KMS-11 (cell line): ENCODE measurements around the gene AGAP1.

ENCODE experiments used
- H2AFZ ChIP-seq: fragments of 200-600 bp; sonication (generic); 2 replicates; pipeline ENCODE4 v1.6.1; 2016; ENCODE audit warnings: antibody characterized with exemption, mixed run types, low read depth
- H3K27ac ChIP-seq: fragments of 200-600 bp; sonication (generic); 2 replicates; pipeline ENCODE4 v1.6.1; 2016; ENCODE audit warnings: mild to moderate bottlenecking, mixed run types
- H3K27me3 ChIP-seq: fragments of 200-600 bp; sonication (generic); 2 replicates; pipeline ENCODE4 v1.6.1; 2017; ENCODE audit warnings: mild to moderate bottlenecking, low read depth, mixed run types, moderate library complexity; ENCODE audit not compliant: insufficient read depth
- H3K36me3 ChIP-seq: fragments of 200-600 bp; sonication (generic); 2 replicates; pipeline ENCODE4 v1.6.1; 2017; ENCODE audit warnings: mild to moderate bottlenecking, mixed run types; ENCODE audit not compliant: insufficient read depth
- H3K4me1 ChIP-seq: fragments of 200-600 bp; sonication (generic); 2 replicates; pipeline ENCODE4 v1.6.1; 2016; ENCODE audit warnings: mild to moderate bottlenecking, low read depth, mixed run types; ENCODE audit not compliant: poor library complexity, severe bottlenecking
- H3K4me2 ChIP-seq: fragments of 200-600 bp; sonication (generic); 2 replicates; pipeline ENCODE4 v1.7.0; 2016; ENCODE audit warnings: mild to moderate bottlenecking, mixed run types
- H3K4me3 ChIP-seq: fragments of 200-600 bp; sonication (generic); IDR thresholded peaks from 2 replicates; pipeline ENCODE4 v1.6.1; 2017; ENCODE audit warnings: low read depth, low read length, mixed read lengths; ENCODE audit not compliant: insufficient read depth
- H3K79me2 ChIP-seq: fragments of 200-600 bp; sonication (generic); 2 replicates; pipeline ENCODE4 v1.6.1; 2016; ENCODE audit warnings: low read depth, mixed run types; ENCODE audit not compliant: insufficient read depth
- H3K9ac ChIP-seq: fragments of 200-600 bp; sonication (generic); 2 replicates; pipeline ENCODE4 v1.6.1; 2016; ENCODE audit warnings: mild to moderate bottlenecking, mixed run types
- H4K20me1 ChIP-seq: fragments of 200-600 bp; sonication (generic); 2 replicates; pipeline ENCODE4 v1.6.1; 2016; ENCODE audit warnings: mild to moderate bottlenecking, mixed run types; ENCODE audit not compliant: insufficient read depth
- CTCF ChIP-seq: fragments of 200-600 bp; sonication (generic); conservative IDR thresholded peaks from 2 replicates; pipeline ENCODE4 v1.6.1; 2017; ENCODE audit warnings: low read depth, mild to moderate bottlenecking, antibody characterized with exemption, low read length, moderate library complexity, mixed read lengths

Gene AGAP1

DNA sequence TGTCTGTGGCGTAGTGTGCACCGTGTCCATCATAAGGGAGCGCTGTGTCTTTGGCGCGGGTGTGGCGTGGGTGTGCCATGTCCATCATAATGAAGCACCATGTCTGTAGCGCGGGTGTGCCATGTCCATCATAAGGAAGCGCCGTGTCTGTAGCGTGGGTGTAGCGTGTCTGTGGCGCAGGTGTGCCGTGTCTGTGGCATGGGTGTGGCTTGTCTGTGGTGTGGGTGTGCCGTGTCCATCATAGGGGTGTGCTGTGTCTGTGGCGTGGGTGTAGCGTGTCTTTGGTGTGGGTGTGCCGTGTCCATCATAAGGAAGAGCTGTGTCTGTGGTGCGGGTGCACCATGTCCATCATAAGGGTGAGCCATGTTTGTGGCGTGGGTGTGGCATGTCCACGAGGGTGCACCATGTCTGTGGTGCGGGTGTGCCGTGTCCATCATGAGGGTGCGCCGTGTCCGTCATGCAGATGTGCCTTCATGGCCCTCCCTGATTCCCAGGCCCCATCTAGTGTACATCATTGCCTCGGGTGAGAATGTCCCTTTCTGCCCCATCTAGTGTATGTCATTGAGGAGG, 399.4 kb downstream of the AGAP1 start:
- H3K9ac ChIP-seq: no peak overlapping the region

DNA sequence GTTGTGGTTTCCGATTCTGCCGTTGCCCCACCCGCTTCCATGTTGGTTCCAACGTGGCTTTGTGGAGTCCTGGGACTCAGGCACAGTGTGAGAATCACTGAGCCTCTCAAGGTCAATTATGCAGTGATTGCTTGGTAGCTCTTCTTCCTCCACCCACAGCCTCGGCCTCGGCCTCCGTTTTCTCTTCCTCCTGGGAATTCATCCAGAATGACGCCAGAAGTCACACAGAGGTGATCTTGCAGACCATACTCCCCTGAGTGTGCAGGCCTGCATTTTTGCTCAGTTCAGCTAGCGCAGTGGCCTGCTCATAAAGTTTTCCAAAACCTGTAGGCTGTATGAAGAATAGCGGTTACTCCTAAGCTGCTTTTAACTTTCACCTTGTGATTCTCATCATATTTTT, 401.0 kb downstream of the AGAP1 start:
- H3K4me3 ChIP-seq: no peak overlapping the region
- no peak for TF ChIP-seq CTCF
- H3K27me3 ChIP-seq: no peaks in the 10 kb centered on the region
- no peak overlapping the region for H2AFZ ChIP-seq
- H4K20me1 ChIP-seq: no peaks in the 10 kb centered on the region
- H3K9ac ChIP-seq: no peak overlapping the region
- H3K79me2 ChIP-seq: no peaks in the 10 kb centered on the region
- H3K4me2 ChIP-seq: no peak overlapping the region
- H3K27ac ChIP-seq: no peak overlapping the region
- no peaks in the 10 kb centered on the region for H3K4me1 ChIP-seq
- H3K36me3 ChIP-seq: no peaks in the 10 kb centered on the region

More for the DNA sequence above, 399.4 kb downstream of the AGAP1 start:
- H4K20me1 ChIP-seq: no peaks in the 10 kb centered on the region
- H3K4me2 ChIP-seq: no peak overlapping the region
- no peak overlapping the region for H2AFZ ChIP-seq
- no peak for TF ChIP-seq CTCF
- no peak overlapping the region for H3K27ac ChIP-seq
- H3K79me2 ChIP-seq: no peaks in the 10 kb centered on the region
- H3K36me3 ChIP-seq: no peaks in the 10 kb centered on the region
- H3K4me1 ChIP-seq: no peaks in the 10 kb centered on the region
- H3K4me3 ChIP-seq: no peak overlapping the region
- no peaks in the 10 kb centered on the region for H3K27me3 ChIP-seq

- no peak overlapping the region for H3K27ac ChIP-seq
- H3K4me3 ChIP-seq: no peak overlapping the region
- TF ChIP-seq CTCF: no peak
- H3K4me2 ChIP-seq: no peak overlapping the region
- H3K79me2 ChIP-seq: no peaks in the 10 kb centered on the region
- H2AFZ ChIP-seq: no peak overlapping the region
- no peaks in the 10 kb centered on the region for H3K36me3 ChIP-seq
- H4K20me1 ChIP-seq: no peaks in the 10 kb centered on the region
- no peaks in the 10 kb centered on the region for H3K27me3 ChIP-seq
- H3K4me1 ChIP-seq: no peaks in the 10 kb centered on the region
- H3K9ac ChIP-seq: no peak overlapping the region
Measured at GRCh38 chr2:235896061-235896460, 402.2 kb downstream of the AGAP1 start.

- Histone ChIP-seq H2AFZ (no peak overlapping the region), H3K4me3 (no peak overlapping the region), H3K36me3 (no peaks in the 10 kb centered on the region), H3K4me2 (no peak overlapping the region), H3K27me3 (no peaks in the 10 kb centered on the region), H3K9ac (no peak overlapping the region), H3K79me2 (no peaks in the 10 kb centered on the region), H3K27ac (no peak overlapping the region), H4K20me1 (no peaks in the 10 kb centered on the region), H3K4me1 (no peaks in the 10 kb centered on the region)
- TF ChIP-seq CTCF: no peak
Measured at GRCh38 chr2:235897992-235898391, 404.1 kb downstream of the AGAP1 start.
